ENCODE results near the gene PLSCR3.

DNA sequence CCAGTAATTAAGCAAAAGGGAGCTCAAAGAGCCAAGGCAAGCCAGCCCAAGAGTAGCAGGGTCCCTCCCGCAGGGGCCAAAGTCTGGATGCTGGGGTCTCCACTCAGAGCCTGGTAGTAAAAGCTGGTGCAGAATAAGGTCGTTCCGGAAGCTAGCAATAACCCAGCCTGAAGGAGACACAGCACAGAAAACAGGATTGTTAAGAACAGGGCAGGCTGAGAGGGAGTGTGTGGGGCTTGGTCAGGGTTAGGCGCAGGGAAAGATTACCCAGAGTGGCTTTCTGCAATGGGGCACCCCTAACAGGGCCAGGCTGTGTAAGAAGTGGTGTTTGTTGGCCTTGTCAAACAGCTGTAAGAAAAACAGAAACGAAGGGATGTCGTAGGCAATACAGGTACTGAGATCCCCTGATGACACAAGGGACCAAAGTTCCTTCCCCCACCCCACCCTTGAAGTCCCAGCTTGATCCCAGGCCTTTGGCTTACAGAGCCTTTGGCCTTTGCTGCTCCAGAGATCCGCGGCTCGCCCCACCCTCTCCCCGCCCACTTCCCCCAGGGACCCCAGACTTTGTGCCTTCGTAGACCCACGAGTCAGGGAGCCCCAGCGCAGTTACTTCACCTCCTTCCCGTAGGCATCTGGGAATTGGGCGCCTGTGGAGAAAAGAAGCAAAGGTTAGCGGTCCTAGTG is 8.9 kb upstream of the PLSCR3 start:
- TF ChIP-seq, protein P1, sequence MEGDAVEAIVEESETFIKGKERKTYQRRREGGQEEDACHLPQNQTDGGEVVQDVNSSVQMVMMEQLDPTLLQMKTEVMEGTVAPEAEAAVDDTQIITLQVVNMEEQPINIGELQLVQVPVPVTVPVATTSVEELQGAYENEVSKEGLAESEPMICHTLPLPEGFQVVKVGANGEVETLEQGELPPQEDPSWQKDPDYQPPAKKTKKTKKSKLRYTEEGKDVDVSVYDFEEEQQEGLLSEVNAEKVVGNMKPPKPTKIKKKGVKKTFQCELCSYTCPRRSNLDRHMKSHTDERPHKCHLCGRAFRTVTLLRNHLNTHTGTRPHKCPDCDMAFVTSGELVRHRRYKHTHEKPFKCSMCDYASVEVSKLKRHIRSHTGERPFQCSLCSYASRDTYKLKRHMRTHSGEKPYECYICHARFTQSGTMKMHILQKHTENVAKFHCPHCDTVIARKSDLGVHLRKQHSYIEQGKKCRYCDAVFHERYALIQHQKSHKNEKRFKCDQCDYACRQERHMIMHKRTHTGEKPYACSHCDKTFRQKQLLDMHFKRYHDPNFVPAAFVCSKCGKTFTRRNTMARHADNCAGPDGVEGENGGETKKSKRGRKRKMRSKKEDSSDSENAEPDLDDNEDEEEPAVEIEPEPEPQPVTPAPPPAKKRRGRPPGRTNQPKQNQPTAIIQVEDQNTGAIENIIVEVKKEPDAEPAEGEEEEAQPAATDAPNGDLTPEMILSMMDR (IDR thresholded peaks at IDR 0.05) = no peak
- TF ChIP-seq POLR2A (IDR thresholded peaks at IDR 0.05) = no peak
